Measurements from ENCODE around the gene CD19. TPM values are rescaled to one million over a fixed set of nuclear protein-coding genes. Genes with fewer than 3 reads are reported as not detected.
A peak's percentile ranks its signal among the peaks of the same experiment; 100 is the strongest.

The CD19 gene
- total RNA-seq, 1 experiment from 2014 or later: not detected

GRCh38 chr16:28980929-28981328 lies 49.2 kb downstream of the CD19 start:
- Mint-ChIP-seq H3K9me3 (ENCODE audit: unreplicated experiment) (no peaks in the 10 kb centered on the region), H3K4me3 (ENCODE audit: unreplicated experiment) (no peak overlapping the region), H3K36me3 (ENCODE audit: insufficient read depth, unreplicated experiment) (peaks cover 27% of the 10 kb centered on the region), H3K27me3 (ENCODE audit: insufficient read depth, unreplicated experiment) (no peaks in the 10 kb centered on the region), H3K27ac (ENCODE audit: low read depth, unreplicated experiment) (no peak overlapping the region), H3K4me1 (ENCODE audit: insufficient read depth, unreplicated experiment) (peaks cover 7% of the 10 kb centered on the region)
- CTCF ChIA-PET: interaction anchor here (0.6 to 1.2 kb wide), 4 partner anchors 10 to 159 kb away, joined by 3 to 4 read pairs (median 3); no protein-coding TSS in a partner anchor
- TF ChIP-seq CTCF (IDR thresholded peaks at IDR 0.05; ENCODE audit: unreplicated experiment): no peak
- DNase-seq (ENCODE audit: unreplicated experiment): no peak
- intact Hi-C loops (cut with micrococcal nuclease): no loop called here
- no TSS peak for BruUV-seq (replicated peaks)
- POLR2A ChIA-PET: interaction anchor here (0.7 to 0.9 kb wide), 2 partner anchors 19 to 31 kb away, joined by 3 read pairs; no protein-coding TSS in a partner anchor

GRCh38 chr16:28981517-28981916 lies 49.7 kb downstream of the CD19 start:
- TF ChIP-seq CTCF (IDR thresholded peaks at IDR 0.05; ENCODE audit: unreplicated experiment): peak; percentile 74
- Mint-ChIP-seq H3K4me3 (ENCODE audit: unreplicated experiment) (no peak overlapping the region), H3K4me1 (ENCODE audit: insufficient read depth, unreplicated experiment) (peaks cover 6% of the 10 kb centered on the region), H3K27me3 (ENCODE audit: insufficient read depth, unreplicated experiment) (no peaks in the 10 kb centered on the region), H3K36me3 (ENCODE audit: insufficient read depth, unreplicated experiment) (peaks cover 21% of the 10 kb centered on the region), H3K27ac (ENCODE audit: low read depth, unreplicated experiment) (no peak overlapping the region), H3K9me3 (ENCODE audit: unreplicated experiment) (no peaks in the 10 kb centered on the region)
- BruUV-seq (replicated peaks): no TSS peak
- intact Hi-C loops (cut with micrococcal nuclease): no loop called here
- DNase-seq (ENCODE audit: unreplicated experiment): peak; percentile 11
- CTCF ChIA-PET: interaction anchor here (1.2 kb wide), 1 partner anchor 10 kb away, joined by 4 read pairs; no protein-coding TSS in a partner anchor
- POLR2A ChIA-PET: no interaction called here

- H3K4me3 Mint-ChIP-seq (ENCODE audit: unreplicated experiment): no peak overlapping the region
- ChIA-PET CTCF (no interaction called here), POLR2A (no interaction called here)
- H3K9me3 Mint-ChIP-seq (ENCODE audit: unreplicated experiment): peaks cover 7% of the 10 kb centered on the region
- no peak for TF ChIP-seq CTCF (IDR thresholded peaks at IDR 0.05; ENCODE audit: unreplicated experiment)
- H3K36me3 Mint-ChIP-seq (ENCODE audit: insufficient read depth, unreplicated experiment): peaks cover 24% of the 10 kb centered on the region
- intact Hi-C loops (cut with micrococcal nuclease): no loop called here
- no peak overlapping the region for H3K27ac Mint-ChIP-seq (ENCODE audit: low read depth, unreplicated experiment)
- no peaks in the 10 kb centered on the region for H3K27me3 Mint-ChIP-seq (ENCODE audit: insufficient read depth, unreplicated experiment)
- H3K4me1 Mint-ChIP-seq (ENCODE audit: insufficient read depth, unreplicated experiment): peaks cover 2% of the 10 kb centered on the region
- BruUV-seq (replicated peaks): no TSS peak
- DNase-seq (ENCODE audit: unreplicated experiment): no peak
Observed at GRCh38 chr16:28982418-28982817, 50.6 kb downstream of the CD19 start.

GRCh38 chr16:28982949-28983348 lies 51.2 kb downstream of the CD19 start:
- BruUV-seq (replicated peaks): no TSS peak
- CTCF ChIA-PET: interaction anchor here (0.6 kb wide), 1 partner anchor 9 kb away, joined by 3 read pairs; no protein-coding TSS in a partner anchor
- intact Hi-C loops (cut with micrococcal nuclease): no loop called here

More at GRCh38 chr16:28982949-28983348, 51.2 kb downstream of the CD19 start:
- Mint-ChIP-seq H3K9me3 (ENCODE audit: unreplicated experiment) (peaks cover 11% of the 10 kb centered on the region), H3K4me3 (ENCODE audit: unreplicated experiment) (no peak overlapping the region), H3K4me1 (ENCODE audit: insufficient read depth, unreplicated experiment) (no peaks in the 10 kb centered on the region), H3K36me3 (ENCODE audit: insufficient read depth, unreplicated experiment) (peaks cover 25% of the 10 kb centered on the region), H3K27me3 (ENCODE audit: insufficient read depth, unreplicated experiment) (no peaks in the 10 kb centered on the region), H3K27ac (ENCODE audit: low read depth, unreplicated experiment) (no peak overlapping the region)
- no peak for TF ChIP-seq CTCF (IDR thresholded peaks at IDR 0.05; ENCODE audit: unreplicated experiment)
- DNase-seq (ENCODE audit: unreplicated experiment): no peak
- POLR2A ChIA-PET: no interaction called here

All from MCF 10A (cell line).